VCaP (cell line): ENCODE measurements around the gene FHIT.

ENCODE experiments used
- H3K27ac ChIP-seq: fragments of 450-650 bp; 2 replicates; pipeline ENCODE4 v1.5.1; 2017
- TF ChIP-seq, protein P1 (sequence below): fragments of 450-650 bp; conservative IDR thresholded peaks from 2 replicates; pipeline ENCODE4 v1.5.1; 2017; ENCODE audit warnings: mild to moderate bottlenecking, moderate library complexity

FHIT gene

DNA sequence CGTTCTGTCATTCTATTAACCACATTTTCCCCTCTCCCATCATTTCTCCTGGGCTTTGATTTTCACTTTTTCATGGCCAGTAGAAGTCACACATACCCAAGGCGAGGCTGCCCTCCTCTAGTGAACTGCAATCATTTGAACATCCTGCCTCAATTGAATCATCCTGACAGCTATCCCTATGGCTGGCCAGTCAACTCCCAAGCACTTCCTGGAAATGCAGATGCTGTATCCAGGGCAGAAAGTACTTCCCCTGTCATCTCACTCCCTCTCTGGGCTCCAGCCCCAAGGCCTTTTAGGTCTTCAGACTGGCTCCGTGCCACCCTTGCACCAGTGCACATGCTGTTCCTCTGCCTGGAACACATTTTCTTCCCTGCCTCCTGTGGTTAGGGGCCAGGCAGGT lies 1463.1 kb downstream of the FHIT start:
- H3K27ac ChIP-seq: no peak overlapping the region
- TF ChIP-seq, protein P1, sequence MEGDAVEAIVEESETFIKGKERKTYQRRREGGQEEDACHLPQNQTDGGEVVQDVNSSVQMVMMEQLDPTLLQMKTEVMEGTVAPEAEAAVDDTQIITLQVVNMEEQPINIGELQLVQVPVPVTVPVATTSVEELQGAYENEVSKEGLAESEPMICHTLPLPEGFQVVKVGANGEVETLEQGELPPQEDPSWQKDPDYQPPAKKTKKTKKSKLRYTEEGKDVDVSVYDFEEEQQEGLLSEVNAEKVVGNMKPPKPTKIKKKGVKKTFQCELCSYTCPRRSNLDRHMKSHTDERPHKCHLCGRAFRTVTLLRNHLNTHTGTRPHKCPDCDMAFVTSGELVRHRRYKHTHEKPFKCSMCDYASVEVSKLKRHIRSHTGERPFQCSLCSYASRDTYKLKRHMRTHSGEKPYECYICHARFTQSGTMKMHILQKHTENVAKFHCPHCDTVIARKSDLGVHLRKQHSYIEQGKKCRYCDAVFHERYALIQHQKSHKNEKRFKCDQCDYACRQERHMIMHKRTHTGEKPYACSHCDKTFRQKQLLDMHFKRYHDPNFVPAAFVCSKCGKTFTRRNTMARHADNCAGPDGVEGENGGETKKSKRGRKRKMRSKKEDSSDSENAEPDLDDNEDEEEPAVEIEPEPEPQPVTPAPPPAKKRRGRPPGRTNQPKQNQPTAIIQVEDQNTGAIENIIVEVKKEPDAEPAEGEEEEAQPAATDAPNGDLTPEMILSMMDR: no peak

DNA sequence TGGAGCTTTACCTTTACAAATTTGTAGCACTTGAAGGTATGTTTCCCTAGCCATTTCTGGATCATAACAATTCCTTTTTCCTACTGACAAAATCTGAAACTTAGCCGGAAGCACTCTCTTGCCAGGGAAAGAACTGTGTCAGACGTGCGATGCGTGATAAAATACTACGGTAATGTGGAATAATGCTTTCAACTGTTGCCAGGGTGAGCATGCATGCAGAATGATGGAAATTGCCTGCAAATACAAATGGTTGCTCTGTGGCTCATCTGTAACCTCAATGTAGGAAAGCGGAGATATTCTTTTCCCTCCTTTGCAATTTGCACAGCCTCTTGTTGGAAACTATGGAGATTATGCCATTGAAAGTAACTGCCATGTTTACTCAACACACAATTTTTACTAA lies 1464.9 kb downstream of the FHIT start:
- TF ChIP-seq, protein P1: no peak

DNA sequence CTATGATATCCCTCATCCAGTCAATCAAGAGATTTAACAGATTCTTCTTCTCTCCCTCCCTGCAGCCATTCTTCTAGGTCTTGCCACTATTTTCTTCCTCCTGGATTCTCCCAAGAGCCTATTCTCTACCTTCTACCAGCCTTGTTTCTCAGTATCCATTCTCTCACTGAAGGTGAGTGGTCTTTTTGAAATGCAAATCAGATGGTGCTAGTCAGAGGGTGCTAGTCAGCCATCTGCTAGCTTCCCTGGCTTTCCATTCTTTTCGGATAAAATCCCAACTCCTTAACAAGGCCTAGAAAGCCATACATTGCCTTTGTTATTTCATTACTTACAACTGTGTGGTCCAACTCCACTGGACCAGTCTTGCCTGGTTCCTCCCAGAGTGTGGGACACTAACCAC lies 1467.1 kb downstream of the FHIT start:
- TF ChIP-seq, protein P1: no peak
- no peak overlapping the region for H3K27ac ChIP-seq

More for the DNA sequence above, 1464.9 kb downstream of the FHIT start:
- H3K27ac ChIP-seq: no peak overlapping the region

DNA sequence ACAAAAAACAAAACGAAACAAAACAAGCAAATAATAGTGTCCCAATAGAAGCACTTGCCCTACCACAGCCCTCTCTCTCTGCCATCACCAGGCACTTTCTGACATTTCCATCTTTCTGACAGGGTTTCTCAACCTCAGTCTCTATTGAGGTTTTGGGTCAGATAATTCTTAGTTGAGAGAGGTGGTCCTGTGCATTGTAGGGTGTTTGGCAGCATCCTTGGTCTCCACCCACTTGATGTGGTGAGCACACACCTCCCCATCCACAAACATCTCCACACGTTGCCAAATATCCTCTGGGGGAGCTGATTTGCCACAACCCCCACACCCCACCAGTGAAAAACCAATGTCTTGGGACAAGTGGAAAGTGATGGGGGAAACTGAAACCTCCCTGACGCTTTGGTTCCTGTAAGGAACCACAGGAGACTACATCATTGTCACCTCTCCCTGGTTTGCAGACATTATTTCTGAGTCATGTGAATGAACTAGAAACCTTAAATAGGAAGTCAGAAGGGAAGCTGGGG lies 1467.7 kb downstream of the FHIT start:
- TF ChIP-seq, protein P1: no peak
- H3K27ac ChIP-seq: no peak overlapping the region

DNA sequence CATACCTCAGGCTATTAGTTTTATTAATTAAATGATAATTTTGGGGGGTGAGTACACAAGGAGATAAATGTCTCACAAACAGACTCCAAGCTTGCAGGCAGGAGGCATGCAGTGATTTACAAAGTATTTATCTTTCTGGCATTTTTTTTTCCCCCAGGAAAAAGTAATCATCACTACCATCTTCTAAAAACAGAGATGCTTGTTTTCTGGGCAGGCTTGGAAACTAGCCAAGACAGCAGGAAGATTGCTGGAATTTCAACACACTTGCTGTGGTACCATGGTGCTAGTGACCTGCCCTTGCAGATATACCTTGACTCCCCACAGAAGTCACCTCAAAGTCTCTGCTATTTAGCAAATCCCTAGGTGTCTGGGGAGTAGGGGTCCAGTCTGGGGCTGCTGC lies 1468.6 kb downstream of the FHIT start:
- no peak overlapping the region for H3K27ac ChIP-seq
- TF ChIP-seq, protein P1: no peak

DNA sequence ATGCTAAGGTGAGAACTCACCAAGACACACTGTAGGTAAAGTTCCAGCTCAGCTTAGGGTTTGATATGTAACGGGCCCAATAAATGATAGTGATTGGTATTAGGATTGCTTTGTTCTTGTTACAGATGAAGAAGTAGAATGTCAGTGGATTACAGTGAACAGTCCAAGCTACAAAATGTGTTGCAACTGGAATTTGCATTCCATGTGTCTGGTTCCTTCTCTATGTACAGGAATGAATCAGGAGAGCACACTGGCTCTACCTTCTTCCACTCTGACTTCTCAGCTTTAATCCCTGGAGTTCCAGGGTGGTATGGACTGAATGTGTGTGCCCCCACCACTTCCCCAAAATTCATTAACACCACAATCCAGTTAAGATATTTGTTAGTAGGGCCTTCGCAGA lies 1471.0 kb downstream of the FHIT start:
- TF ChIP-seq, protein P1: no peak

DNA sequence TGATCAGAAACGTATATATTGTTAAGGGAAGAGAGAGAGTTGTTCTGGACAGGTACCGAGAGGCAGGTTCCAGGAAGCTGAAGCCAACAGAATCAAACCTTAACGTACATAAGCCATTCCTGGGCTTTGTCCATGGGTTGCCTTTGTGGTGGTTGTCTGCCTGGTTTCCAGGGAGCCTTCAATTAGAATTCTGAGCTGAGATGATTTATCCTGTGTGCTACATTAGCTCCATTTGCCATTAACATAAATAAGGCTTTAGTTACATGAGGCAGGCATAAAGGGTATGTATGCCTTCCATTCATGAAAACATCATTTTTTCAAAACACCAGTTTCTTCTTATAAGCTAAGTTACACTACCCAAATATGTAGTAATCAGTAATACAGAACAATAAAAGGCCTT lies 1472.0 kb downstream of the FHIT start:
- H3K27ac ChIP-seq: no peak overlapping the region
- TF ChIP-seq, protein P1: no peak

More for the DNA sequence above, 1471.0 kb downstream of the FHIT start:
- H3K27ac ChIP-seq: no peak overlapping the region
